ENCODE results near the gene HSPA5. TPM values are rescaled to one million over a fixed set of nuclear protein-coding genes. Genes with fewer than 3 reads are reported as not detected.

The HSPA5 gene
- total RNA-seq, 4 donors from 2014 or later = 57.7 to 88.3 (median 68.7) TPM

DNA sequence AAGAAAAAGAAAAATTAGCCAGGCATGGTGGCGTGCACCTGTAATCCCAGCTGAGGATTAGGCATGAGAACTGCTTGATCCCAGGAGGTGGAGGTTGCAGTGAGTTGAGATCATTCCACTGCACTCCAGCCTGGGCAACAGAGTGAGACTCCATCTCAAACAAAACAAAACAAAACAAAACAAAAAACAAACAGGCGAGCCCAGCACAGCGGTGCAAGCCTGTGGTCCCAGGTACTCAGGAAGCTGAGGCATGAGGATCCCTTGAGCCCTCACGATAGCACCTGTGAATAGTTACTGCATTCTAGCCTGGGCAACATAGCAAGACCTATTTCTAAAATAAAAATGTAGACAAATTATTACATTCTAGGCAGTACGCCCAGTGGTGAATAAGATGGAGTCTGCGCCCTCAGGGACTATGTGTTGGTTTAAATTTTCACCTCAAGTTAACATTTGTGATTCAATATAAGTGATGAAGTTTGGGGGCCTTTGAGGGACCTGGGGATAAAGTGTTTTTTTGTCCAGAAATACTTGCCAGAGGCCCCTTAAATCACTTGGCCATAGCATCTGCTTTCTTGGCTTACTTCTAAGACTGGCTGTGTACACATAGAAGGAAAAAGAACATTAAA, 17.1 kb upstream of the HSPA5 start:
- Histone ChIP-seq H3K36me3 (no peaks in the 10 kb centered on the region), H3K27ac (replicated peaks in 1 of 4) (no peak overlapping the region), H3K27me3 (no peaks in the 10 kb centered on the region), H3K4me3 (no peak overlapping the region), H3K4me1 (peaks cover 10 to 14% (median 11%) of the 10 kb centered on the region in 4 donors), H3K9me3 (no peaks in the 10 kb centered on the region)
- intact Hi-C loops (cut with DNase I) = no loop called here
- 91% methylated on average over 6 of the region's 6 CpGs for WGBS
- TF ChIP-seq EP300 (IDR thresholded peaks at IDR 0.05) (no peak), POLR2AphosphoS5 (IDR thresholded peaks at IDR 0.05) (no peak), POLR2A (IDR thresholded peaks at IDR 0.05; ENCODE audit: low read depth) (no peak)
- TF ChIP-seq, protein P1, sequence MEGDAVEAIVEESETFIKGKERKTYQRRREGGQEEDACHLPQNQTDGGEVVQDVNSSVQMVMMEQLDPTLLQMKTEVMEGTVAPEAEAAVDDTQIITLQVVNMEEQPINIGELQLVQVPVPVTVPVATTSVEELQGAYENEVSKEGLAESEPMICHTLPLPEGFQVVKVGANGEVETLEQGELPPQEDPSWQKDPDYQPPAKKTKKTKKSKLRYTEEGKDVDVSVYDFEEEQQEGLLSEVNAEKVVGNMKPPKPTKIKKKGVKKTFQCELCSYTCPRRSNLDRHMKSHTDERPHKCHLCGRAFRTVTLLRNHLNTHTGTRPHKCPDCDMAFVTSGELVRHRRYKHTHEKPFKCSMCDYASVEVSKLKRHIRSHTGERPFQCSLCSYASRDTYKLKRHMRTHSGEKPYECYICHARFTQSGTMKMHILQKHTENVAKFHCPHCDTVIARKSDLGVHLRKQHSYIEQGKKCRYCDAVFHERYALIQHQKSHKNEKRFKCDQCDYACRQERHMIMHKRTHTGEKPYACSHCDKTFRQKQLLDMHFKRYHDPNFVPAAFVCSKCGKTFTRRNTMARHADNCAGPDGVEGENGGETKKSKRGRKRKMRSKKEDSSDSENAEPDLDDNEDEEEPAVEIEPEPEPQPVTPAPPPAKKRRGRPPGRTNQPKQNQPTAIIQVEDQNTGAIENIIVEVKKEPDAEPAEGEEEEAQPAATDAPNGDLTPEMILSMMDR (IDR thresholded peaks at IDR 0.05) = no peak
- DNase-seq (ENCODE audit: extremely low spot score) = no peak

DNA sequence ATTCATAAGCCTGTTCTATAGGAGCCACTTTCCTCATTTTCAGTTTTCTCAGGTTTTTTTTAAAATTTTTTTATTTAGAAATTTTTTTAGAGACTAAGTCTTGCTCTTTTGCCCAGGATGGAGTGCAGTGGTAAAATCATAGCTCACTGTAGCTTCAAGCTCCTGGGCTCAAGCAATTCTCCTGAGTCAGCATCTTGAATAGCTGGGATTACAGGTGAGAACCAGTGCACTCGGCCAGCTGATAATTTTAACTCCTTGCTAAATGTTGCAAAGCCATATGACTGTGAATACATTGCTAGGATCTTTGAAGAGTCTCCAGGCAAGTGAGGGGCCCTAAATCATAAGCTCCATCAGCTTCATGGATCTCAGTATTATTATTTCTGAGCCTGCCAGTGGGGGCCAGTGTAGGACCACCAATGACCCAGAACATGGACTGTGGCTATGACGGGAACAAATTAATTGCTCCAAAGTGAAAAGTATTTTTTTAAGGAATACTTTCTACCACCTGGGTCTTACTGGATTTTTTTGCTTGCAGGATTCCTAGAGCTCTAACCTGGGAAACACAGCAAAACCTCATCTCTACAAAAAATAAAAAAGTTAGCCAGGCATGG, 14.7 kb upstream of the HSPA5 start:
- 31% methylated on average over 2 of the region's 2 CpGs for WGBS
- TF ChIP-seq EP300 (IDR thresholded peaks at IDR 0.05) (no peak), POLR2AphosphoS5 (IDR thresholded peaks at IDR 0.05) (no peak), POLR2A (IDR thresholded peaks at IDR 0.05; ENCODE audit: low read depth) (no peak)
- TF ChIP-seq, protein P1 (IDR thresholded peaks at IDR 0.05) = no peak
- Histone ChIP-seq H3K9me3 (no peaks in the 10 kb centered on the region), H3K4me3 (no peak overlapping the region), H3K4me1 (no peaks in the 10 kb centered on the region), H3K36me3 (no peaks in the 10 kb centered on the region), H3K27ac (replicated peaks in 1 of 4) (no peak overlapping the region), H3K27me3 (no peaks in the 10 kb centered on the region)
- intact Hi-C loops (cut with DNase I) = no loop called here
- DNase-seq (ENCODE audit: extremely low spot score) = no peak

GRCh38 chr9:125254231-125254630, 13.1 kb upstream of the HSPA5 start:
- intact Hi-C loops (cut with DNase I) = no loop called here
- no peak overlapping the region for H3K4me3 ChIP-seq
- no peaks in the 10 kb centered on the region for H3K4me1 ChIP-seq
- H3K27ac ChIP-seq (replicated peaks in 1 of 4) = no peak overlapping the region
- no peak for DNase-seq (ENCODE audit: extremely low spot score)
- H3K27me3 ChIP-seq = no peaks in the 10 kb centered on the region
- no peaks in the 10 kb centered on the region for H3K36me3 ChIP-seq
- no peaks in the 10 kb centered on the region for H3K9me3 ChIP-seq
- no peak for TF ChIP-seq EP300 (IDR thresholded peaks at IDR 0.05)
- no peak for TF ChIP-seq POLR2A (IDR thresholded peaks at IDR 0.05; ENCODE audit: low read depth)
- TF ChIP-seq POLR2AphosphoS5 (IDR thresholded peaks at IDR 0.05) = no peak
- TF ChIP-seq, protein P1 (IDR thresholded peaks at IDR 0.05) = no peak

DNA sequence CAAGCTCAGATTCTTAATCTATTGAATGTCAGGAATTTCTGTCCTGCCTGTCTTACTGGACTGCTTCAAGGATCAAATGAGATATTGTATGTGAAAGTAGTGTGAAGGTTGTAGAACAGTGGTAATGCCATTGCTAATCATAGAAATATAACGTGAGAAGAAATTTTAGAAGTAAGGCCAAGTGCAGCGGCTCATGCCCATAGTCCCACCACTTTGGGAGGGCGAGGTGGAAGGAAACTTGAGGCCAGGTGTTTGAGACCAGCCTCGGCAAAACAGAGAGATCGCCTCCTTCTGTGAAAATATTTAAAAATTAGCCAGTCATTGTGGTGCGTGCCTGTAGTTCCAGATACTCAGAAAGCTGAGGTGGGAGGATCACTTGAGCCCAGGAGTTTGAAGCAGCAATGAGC, 5.1 kb upstream of the HSPA5 start:
- H3K36me3 ChIP-seq = no peaks in the 10 kb centered on the region
- DNase-seq (ENCODE audit: extremely low spot score) = no peak
- no peaks in the 10 kb centered on the region for H3K9me3 ChIP-seq
- peaks cover 6 to 9% (median 8%) of the 10 kb centered on the region in 4 donors for H3K4me1 ChIP-seq
- WGBS = 78% methylated on average over 6 of the region's 6 CpGs
- H3K27me3 ChIP-seq = no peaks in the 10 kb centered on the region
- TF ChIP-seq EP300 (IDR thresholded peaks at IDR 0.05) (no peak), POLR2AphosphoS5 (IDR thresholded peaks at IDR 0.05) (no peak), POLR2A (IDR thresholded peaks at IDR 0.05; ENCODE audit: low read depth) (no peak)
- TF ChIP-seq, protein P1 (IDR thresholded peaks at IDR 0.05) = no peak
- H3K27ac ChIP-seq (replicated peaks in 1 of 4) = no peak overlapping the region
- no peak overlapping the region for H3K4me3 ChIP-seq
- intact Hi-C loops (cut with DNase I) = loop anchor here (10.0 kb wide), 1 partner anchor 119 kb away; no protein-coding TSS in a partner anchor
